ENCODE measurements around the gene KCNIP4.

GRCh38 chr4:21893136-21893535, 55.4 kb downstream of the KCNIP4 start:
- TF ChIP-seq POLR2AphosphoS5 (IDR thresholded peaks at IDR 0.05; ENCODE audit: low read length) (no peak), MXI1 (IDR thresholded peaks at IDR 0.05; ENCODE audit: low read depth, low read length) (no peak), KDM1A (IDR thresholded peaks at IDR 0.05; ENCODE audit: borderline replicate concordance) (no peak), MYC (IDR thresholded peaks at IDR 0.05; ENCODE audit: insufficient read depth, insufficient read length, insufficient replicate concordance, low read length, severe bottlenecking) (no peak), RB1 (IDR thresholded peaks at IDR 0.05; ENCODE audit: borderline replicate concordance) (no peak), POLR2AphosphoS2 (IDR thresholded peaks at IDR 0.05; ENCODE audit: low read depth, low read length) (no peak), CTCF (IDR thresholded peaks at IDR 0.05 in 2 of 3, conservative IDR thresholded peaks at IDR 0.05 in 1 of 3; ENCODE audit: control insufficient read depth in 2 of 3, extremely low read depth in 1 of 3, insufficient read depth in 1 of 3, low read depth in 3 of 3, low read length in 3 of 3) (no peak), ZBTB33 (IDR thresholded peaks at IDR 0.05) (no peak), TBL1XR1 (IDR thresholded peaks at IDR 0.05; ENCODE audit: low read depth, low read length) (no peak), RAD21 (IDR thresholded peaks at IDR 0.05; ENCODE audit: insufficient read depth, low read depth, low read length) (no peak), ATF3 (IDR thresholded peaks at IDR 0.05; ENCODE audit: borderline replicate concordance, extremely low read depth, low read depth, low read length) (no peak), SMC3 (IDR thresholded peaks at IDR 0.05; ENCODE audit: borderline replicate concordance, low read length) (no peak)

All from GM12878 (cell line).